KMS-11 (cell line): ENCODE measurements around the gene ZNF791.

Experiments used
- H2AFZ ChIP-seq: fragments of 200-600 bp; sonication (generic); 2 replicates; pipeline ENCODE4 v1.6.1; 2016; ENCODE audit warnings: antibody characterized with exemption, mixed run types, low read depth
- H3K27ac ChIP-seq: fragments of 200-600 bp; sonication (generic); 2 replicates; pipeline ENCODE4 v1.6.1; 2016; ENCODE audit warnings: mild to moderate bottlenecking, mixed run types
- H3K27me3 ChIP-seq: fragments of 200-600 bp; sonication (generic); 2 replicates; pipeline ENCODE4 v1.6.1; 2017; ENCODE audit warnings: mild to moderate bottlenecking, low read depth, mixed run types, moderate library complexity; ENCODE audit not compliant: insufficient read depth
- H3K36me3 ChIP-seq: fragments of 200-600 bp; sonication (generic); 2 replicates; pipeline ENCODE4 v1.6.1; 2017; ENCODE audit warnings: mild to moderate bottlenecking, mixed run types; ENCODE audit not compliant: insufficient read depth
- H3K4me1 ChIP-seq: fragments of 200-600 bp; sonication (generic); 2 replicates; pipeline ENCODE4 v1.6.1; 2016; ENCODE audit warnings: mild to moderate bottlenecking, low read depth, mixed run types; ENCODE audit not compliant: poor library complexity, severe bottlenecking
- H3K4me2 ChIP-seq: fragments of 200-600 bp; sonication (generic); 2 replicates; pipeline ENCODE4 v1.7.0; 2016; ENCODE audit warnings: mild to moderate bottlenecking, mixed run types
- H3K4me3 ChIP-seq: fragments of 200-600 bp; sonication (generic); IDR thresholded peaks from 2 replicates; pipeline ENCODE4 v1.6.1; 2017; ENCODE audit warnings: low read depth, low read length, mixed read lengths; ENCODE audit not compliant: insufficient read depth
- H3K79me2 ChIP-seq: fragments of 200-600 bp; sonication (generic); 2 replicates; pipeline ENCODE4 v1.6.1; 2016; ENCODE audit warnings: low read depth, mixed run types; ENCODE audit not compliant: insufficient read depth
- H3K9ac ChIP-seq: fragments of 200-600 bp; sonication (generic); 2 replicates; pipeline ENCODE4 v1.6.1; 2016; ENCODE audit warnings: mild to moderate bottlenecking, mixed run types
- H4K20me1 ChIP-seq: fragments of 200-600 bp; sonication (generic); 2 replicates; pipeline ENCODE4 v1.6.1; 2016; ENCODE audit warnings: mild to moderate bottlenecking, mixed run types; ENCODE audit not compliant: insufficient read depth
- CTCF ChIP-seq: fragments of 200-600 bp; sonication (generic); conservative IDR thresholded peaks from 2 replicates; pipeline ENCODE4 v1.6.1; 2017; ENCODE audit warnings: low read depth, mild to moderate bottlenecking, antibody characterized with exemption, low read length, moderate library complexity, mixed read lengths

ZNF791 gene

GRCh38 chr19:12649941-12650340 is 39.2 kb downstream of the ZNF791 start:
- no peak for TF ChIP-seq CTCF
- no peaks in the 10 kb centered on the region for H3K36me3 ChIP-seq

GRCh38 chr19:12652219-12652618 is 41.5 kb downstream of the ZNF791 start:
- Histone ChIP-seq H3K4me2 (no peak overlapping the region), H3K27ac (no peak overlapping the region), H3K9ac (no peak overlapping the region), H4K20me1 (no peaks in the 10 kb centered on the region), H2AFZ (no peak overlapping the region), H3K4me3 (no peak overlapping the region), H3K27me3 (no peaks in the 10 kb centered on the region), H3K4me1 (no peaks in the 10 kb centered on the region), H3K36me3 (no peaks in the 10 kb centered on the region), H3K79me2 (no peaks in the 10 kb centered on the region)
- TF ChIP-seq CTCF: no peak

More at GRCh38 chr19:12649941-12650340, 39.2 kb downstream of the ZNF791 start:
- no peak overlapping the region for H3K4me3 ChIP-seq
- H3K9ac ChIP-seq: no peak overlapping the region
- H3K4me1 ChIP-seq: no peaks in the 10 kb centered on the region
- H4K20me1 ChIP-seq: no peaks in the 10 kb centered on the region
- H3K79me2 ChIP-seq: no peaks in the 10 kb centered on the region
- H3K27me3 ChIP-seq: no peaks in the 10 kb centered on the region
- H3K27ac ChIP-seq: no peak overlapping the region
- no peak overlapping the region for H2AFZ ChIP-seq
- no peak overlapping the region for H3K4me2 ChIP-seq

GRCh38 chr19:12655546-12655945 is 44.8 kb downstream of the ZNF791 start:
- Histone ChIP-seq H2AFZ (no peak overlapping the region), H3K27me3 (no peaks in the 10 kb centered on the region), H3K9ac (no peak overlapping the region), H3K4me3 (no peak overlapping the region), H3K27ac (no peak overlapping the region), H3K4me1 (no peaks in the 10 kb centered on the region), H3K79me2 (no peaks in the 10 kb centered on the region), H4K20me1 (no peaks in the 10 kb centered on the region), H3K36me3 (no peaks in the 10 kb centered on the region), H3K4me2 (no peak overlapping the region)
- TF ChIP-seq CTCF: no peak

GRCh38 chr19:12656899-12657571 is 46.3 kb downstream of the ZNF791 start:
- Histone ChIP-seq H3K9ac (no peak overlapping the region), H3K27ac (no peak overlapping the region), H3K36me3 (no peaks in the 10 kb centered on the region), H4K20me1 (no peaks in the 10 kb centered on the region), H3K4me3 (no peak overlapping the region), H3K4me1 (no peaks in the 10 kb centered on the region), H2AFZ (no peak overlapping the region), H3K4me2 (no peak overlapping the region), H3K79me2 (no peaks in the 10 kb centered on the region), H3K27me3 (no peaks in the 10 kb centered on the region)
- TF ChIP-seq CTCF: no peak
